ENCODE measurements around the gene ISG20.

ISG20 gene

GRCh38 chr15:88624156-88624970, 14.5 kb upstream of the ISG20 start:
- peak; percentile 68 for DNase-seq (ENCODE audit: low spot score)
- peak; percentile 52 for TF ChIP-seq CTCF (IDR thresholded peaks at IDR 0.05; ENCODE audit: extremely low read depth, missing control alignments)

GRCh38 chr15:88624971-88625490, 13.8 kb upstream of the ISG20 start:
- no peak for TF ChIP-seq CTCF (IDR thresholded peaks at IDR 0.05; ENCODE audit: extremely low read depth, missing control alignments)
- DNase-seq (ENCODE audit: low spot score), result no peak

- no peak for TF ChIP-seq CTCF (IDR thresholded peaks at IDR 0.05; ENCODE audit: extremely low read depth, missing control alignments)
- DNase-seq (ENCODE audit: low spot score), result no peak
These were observed 12.7 kb upstream of the ISG20 start for GRCh38 chr15:88625943-88626741.

- TF ChIP-seq CTCF (IDR thresholded peaks at IDR 0.05; ENCODE audit: extremely low read depth, missing control alignments), result no peak
These were observed 11.4 kb upstream of the ISG20 start for GRCh38 chr15:88627463-88627862.

GRCh38 chr15:88628018-88628654, 10.7 kb upstream of the ISG20 start:
- no peak for TF ChIP-seq CTCF (IDR thresholded peaks at IDR 0.05; ENCODE audit: extremely low read depth, missing control alignments)

More at GRCh38 chr15:88627463-88627862, 11.4 kb upstream of the ISG20 start:
- DNase-seq (ENCODE audit: low spot score), result no peak

GRCh38 chr15:88629071-88629470, 9.7 kb upstream of the ISG20 start:
- TF ChIP-seq CTCF (IDR thresholded peaks at IDR 0.05; ENCODE audit: extremely low read depth, missing control alignments), result no peak
- no peak for DNase-seq (ENCODE audit: low spot score)

More at GRCh38 chr15:88628018-88628654, 10.7 kb upstream of the ISG20 start:
- DNase-seq (ENCODE audit: low spot score), result no peak
